ENCODE data around the gene SPHK2.
"Not testable (repeated sequence)": the region's sequence is repeated elsewhere in the genome, so short reads cannot be mapped to it uniquely, and the experiment has no call there.

SPHK2 gene, protein sequence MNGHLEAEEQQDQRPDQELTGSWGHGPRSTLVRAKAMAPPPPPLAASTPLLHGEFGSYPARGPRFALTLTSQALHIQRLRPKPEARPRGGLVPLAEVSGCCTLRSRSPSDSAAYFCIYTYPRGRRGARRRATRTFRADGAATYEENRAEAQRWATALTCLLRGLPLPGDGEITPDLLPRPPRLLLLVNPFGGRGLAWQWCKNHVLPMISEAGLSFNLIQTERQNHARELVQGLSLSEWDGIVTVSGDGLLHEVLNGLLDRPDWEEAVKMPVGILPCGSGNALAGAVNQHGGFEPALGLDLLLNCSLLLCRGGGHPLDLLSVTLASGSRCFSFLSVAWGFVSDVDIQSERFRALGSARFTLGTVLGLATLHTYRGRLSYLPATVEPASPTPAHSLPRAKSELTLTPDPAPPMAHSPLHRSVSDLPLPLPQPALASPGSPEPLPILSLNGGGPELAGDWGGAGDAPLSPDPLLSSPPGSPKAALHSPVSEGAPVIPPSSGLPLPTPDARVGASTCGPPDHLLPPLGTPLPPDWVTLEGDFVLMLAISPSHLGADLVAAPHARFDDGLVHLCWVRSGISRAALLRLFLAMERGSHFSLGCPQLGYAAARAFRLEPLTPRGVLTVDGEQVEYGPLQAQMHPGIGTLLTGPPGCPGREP

DNA sequence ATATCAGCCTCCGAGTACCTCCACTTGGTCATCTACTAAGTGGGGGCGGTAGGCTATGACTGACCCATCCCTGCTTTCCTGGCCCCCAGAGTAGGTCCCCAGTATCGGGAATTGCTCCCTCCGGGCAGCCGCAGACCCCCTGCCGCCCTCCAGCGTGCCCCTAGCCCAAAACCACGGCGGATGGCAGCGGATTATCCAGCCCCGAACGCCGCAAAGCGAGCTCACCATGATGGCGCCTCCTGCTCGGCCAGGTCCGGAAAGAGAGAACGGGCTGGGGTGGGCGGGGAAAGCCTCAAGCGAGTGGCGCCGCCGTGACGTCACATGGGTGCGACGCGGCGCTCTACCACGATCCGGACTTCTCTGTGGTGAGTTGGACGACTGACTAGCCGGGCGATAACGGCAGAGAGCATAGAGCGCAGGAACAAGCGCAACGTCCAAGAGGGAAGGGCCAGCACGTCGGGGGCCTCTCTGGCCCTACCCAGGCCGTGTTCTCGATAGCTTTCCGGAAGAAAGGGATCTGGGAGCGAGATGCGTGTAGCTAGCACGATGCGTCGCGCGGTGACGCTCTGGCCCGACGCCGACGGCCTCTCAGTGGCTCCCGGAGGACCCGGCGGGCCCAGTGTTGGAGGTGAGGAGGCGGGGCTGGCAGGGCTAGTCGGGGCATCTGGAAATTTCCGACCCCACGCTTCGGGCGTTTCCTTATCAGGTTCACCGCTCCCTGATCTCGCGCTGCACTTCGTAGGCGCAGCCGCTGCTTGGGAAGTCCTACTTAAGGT lies at the start of gene SPHK2, which contains the start of gene RPL18:
Gene SPHK2 (plus strand): TSS at position 591 of the 776 bp plus-strand sequence. CDS start 1,009 bp downstream, outside the sequence.
Gene RPL18 (minus strand): TSS at position 263 of the 776 bp plus-strand sequence. CDS start 35 bp downstream, at position 228.
- peaks cover 61% of the 10 kb centered on the region for H3K4me1 Mint-ChIP-seq
- no peaks in the 10 kb centered on the region for H3K9me3 Mint-ChIP-seq
- H3K4me3 Mint-ChIP-seq = peak within 1 kb of the TSS; percentile 98
- peaks cover 65% of the 10 kb centered on the region for H3K36me3 Mint-ChIP-seq (ENCODE audit: low read depth)
- ATAC-seq (peak; percentile 86), DNase-seq (peak; percentile 94)
- H3K27me3 Mint-ChIP-seq = no peaks in the 10 kb centered on the region
- H3K27ac Mint-ChIP-seq = peak within 1 kb of the TSS; percentile 100

DNA sequence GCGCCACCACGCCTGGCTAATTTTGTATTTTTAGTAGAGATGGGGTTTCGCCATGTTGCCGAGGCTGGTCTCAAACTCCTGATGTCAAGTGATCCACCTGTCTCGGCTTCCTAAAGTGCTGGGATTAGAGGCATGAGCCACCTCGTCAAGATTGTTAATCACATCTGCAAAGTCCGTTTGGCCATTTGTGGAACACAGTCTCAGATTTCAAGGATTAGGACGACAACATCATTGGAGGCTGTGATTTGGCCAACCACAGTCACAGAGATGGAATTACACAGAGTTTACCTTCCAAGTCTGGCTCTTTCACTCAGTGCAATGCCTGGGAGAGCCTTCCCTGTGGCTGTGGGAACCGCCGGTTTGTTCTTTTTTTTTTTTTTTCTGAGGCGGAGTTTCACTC lies 49.5 kb upstream of the SPHK2 start:
- no peaks in the 10 kb centered on the region for H3K4me1 Mint-ChIP-seq
- H3K27me3 Mint-ChIP-seq = peaks cover 11% of the 10 kb centered on the region
- H3K4me3 Mint-ChIP-seq = no peak overlapping the region
- no peak for DNase-seq
- H3K27ac Mint-ChIP-seq = no peak overlapping the region
- H3K9me3 Mint-ChIP-seq = no peaks in the 10 kb centered on the region
- H3K36me3 Mint-ChIP-seq (ENCODE audit: low read depth) = no peaks in the 10 kb centered on the region
- no peak for ATAC-seq

DNA sequence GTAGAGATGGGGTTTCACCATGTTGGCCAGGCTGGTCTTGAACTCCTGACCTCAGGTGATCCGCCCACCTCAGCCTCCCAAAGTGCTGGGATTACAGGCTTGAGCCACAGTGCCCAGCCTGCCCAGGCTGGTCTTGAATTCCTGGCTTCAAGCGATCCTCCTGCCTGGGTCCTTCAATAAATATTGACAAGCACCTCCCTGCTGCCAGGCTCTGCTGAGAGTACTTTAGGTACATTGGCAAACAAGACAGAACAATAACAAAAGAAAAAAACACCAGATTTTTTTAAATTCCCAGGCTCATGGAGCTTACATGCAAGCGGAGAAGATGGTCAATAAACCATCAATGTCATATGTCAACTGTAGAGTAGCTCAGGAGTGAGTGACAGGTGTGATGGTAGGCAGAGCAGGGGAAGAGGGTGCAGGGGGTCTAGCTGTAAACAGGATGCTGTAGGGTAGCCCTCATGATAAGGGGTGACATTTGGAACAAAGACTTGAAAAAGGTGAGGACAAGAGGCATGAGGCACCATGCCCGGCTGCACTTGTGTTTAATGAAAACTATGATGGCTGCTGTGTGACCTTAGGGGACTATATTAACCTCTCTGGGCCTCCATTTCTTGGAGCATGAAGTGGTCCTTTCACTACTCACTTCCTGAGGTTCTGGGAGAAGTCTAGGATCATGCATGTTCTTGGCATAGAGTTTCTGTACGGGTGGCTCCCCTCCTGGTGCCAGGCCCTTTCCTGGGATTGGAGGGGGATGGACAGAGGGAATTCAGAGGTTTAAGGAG lies 47.7 kb upstream of the SPHK2 start:
- H3K36me3 Mint-ChIP-seq (ENCODE audit: low read depth) = no peaks in the 10 kb centered on the region
- H3K4me1 Mint-ChIP-seq = no peaks in the 10 kb centered on the region
- H3K27me3 Mint-ChIP-seq = peaks cover 11% of the 10 kb centered on the region
- no peak for DNase-seq
- H3K27ac Mint-ChIP-seq = no peak overlapping the region
- no peak overlapping the region for H3K4me3 Mint-ChIP-seq
- ATAC-seq = no peak
- no peaks in the 10 kb centered on the region for H3K9me3 Mint-ChIP-seq

DNA sequence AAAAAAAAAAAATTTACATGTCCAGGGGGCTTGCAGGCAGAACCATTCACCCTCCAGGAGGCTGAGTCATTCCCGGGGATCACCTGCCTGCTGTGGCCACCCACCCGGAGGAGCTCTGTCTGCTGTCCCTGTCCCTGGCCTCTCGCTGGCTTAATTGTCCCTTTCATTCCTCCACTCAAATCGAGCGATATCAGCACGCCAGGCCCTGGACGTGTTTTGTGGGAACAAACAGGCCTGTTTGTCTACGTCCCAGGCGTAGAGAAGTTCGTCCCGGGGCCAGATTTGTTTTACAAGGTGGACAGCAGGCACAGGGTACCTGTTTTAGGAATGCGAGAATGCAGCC lies 46.2 kb upstream of the SPHK2 start:
- Mint-ChIP-seq H3K36me3 (ENCODE audit: low read depth) (no peaks in the 10 kb centered on the region), H3K4me3 (no peak overlapping the region), H3K9me3 (no peaks in the 10 kb centered on the region), H3K4me1 (no peaks in the 10 kb centered on the region), H3K27ac (no peak overlapping the region), H3K27me3 (peaks cover 4% of the 10 kb centered on the region)
- DNase-seq (no peak), ATAC-seq (no peak)

DNA sequence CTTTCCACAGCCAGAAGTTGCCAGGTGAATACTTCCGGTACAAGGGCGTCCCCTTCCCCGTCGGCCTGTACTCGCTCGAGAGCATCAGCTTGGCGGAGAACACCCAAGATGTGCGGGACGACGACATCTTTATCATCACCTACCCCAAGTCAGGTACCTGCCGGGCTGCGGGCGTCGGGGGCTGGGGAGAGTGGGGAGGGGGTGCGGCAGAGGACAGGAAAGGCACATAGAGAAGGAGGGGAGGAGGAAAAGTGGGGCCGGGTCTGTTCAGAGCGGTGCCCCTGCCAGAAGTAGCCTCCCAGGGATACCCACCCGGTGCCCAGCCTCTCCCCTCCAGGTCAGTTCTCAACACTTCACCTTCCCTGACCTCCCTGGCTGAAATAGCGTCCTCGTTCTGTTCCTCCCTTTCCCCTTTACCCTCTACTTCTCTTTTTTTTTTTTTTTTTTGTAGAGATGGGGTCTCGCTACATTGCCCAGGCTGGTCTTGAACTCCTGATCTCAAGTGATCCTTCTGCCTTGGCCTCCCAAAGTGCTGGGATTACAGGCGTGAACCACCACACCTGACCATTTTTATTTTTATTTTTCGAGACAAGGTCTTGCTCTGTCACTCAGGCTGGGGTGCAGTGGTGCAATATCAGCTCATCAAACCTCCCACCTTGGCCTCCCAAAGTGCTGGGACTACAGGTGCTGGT lies 43.2 kb upstream of the SPHK2 start:
- ATAC-seq (no peak), DNase-seq (no peak)
- H3K9me3 Mint-ChIP-seq = no peaks in the 10 kb centered on the region
- H3K27me3 Mint-ChIP-seq = no peaks in the 10 kb centered on the region
- H3K4me3 Mint-ChIP-seq = no peak overlapping the region
- H3K36me3 Mint-ChIP-seq (ENCODE audit: low read depth) = no peaks in the 10 kb centered on the region
- no peaks in the 10 kb centered on the region for H3K4me1 Mint-ChIP-seq
- H3K27ac Mint-ChIP-seq = no peak overlapping the region

DNA sequence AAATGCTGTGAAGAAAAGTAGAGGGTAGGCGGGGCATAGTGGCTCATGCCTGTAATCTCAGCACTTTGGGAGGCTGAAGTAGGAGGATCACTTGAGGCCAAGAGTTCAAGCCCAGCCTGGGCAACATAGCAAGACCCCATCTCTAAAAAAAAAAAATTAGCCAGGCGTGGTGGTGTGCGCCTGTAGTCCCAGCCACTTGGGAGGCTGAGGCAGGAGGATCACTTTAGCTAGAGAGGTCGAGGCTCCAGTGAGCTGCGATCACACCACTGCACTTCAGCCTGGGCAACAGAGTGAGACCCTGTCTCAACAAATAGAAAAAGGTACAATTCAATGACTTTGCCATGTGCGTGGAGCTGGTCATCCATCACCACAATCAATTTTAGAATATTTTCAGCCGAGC lies 41.4 kb upstream of the SPHK2 start:
- not testable (repeated sequence) for H3K4me1 Mint-ChIP-seq; H3K27me3 Mint-ChIP-seq; DNase-seq; ATAC-seq; H3K36me3 Mint-ChIP-seq (ENCODE audit: low read depth); H3K9me3 Mint-ChIP-seq; H3K4me3 Mint-ChIP-seq; H3K27ac Mint-ChIP-seq

DNA sequence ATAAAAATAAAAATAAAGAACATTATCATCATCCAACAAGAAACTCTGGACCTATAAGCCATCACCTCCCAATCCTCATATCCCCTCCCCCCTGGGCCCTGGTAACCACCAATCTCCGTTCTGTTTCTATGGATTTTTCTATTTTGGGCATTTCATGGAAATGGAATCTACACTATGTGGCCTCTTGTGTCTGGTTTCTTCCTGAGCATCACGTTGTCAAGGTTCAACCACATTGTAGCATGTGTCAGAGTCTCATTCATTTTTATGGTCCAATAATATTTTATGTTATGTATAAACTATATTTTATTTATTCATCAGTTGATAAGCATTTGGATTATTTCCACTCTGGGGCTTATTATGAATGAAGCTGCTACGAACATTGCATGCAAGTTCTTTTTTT lies 40.4 kb upstream of the SPHK2 start:
- no peak overlapping the region for H3K27ac Mint-ChIP-seq
- H3K4me1 Mint-ChIP-seq = no peaks in the 10 kb centered on the region
- DNase-seq (no peak), ATAC-seq (no peak)
- no peaks in the 10 kb centered on the region for H3K27me3 Mint-ChIP-seq
- H3K36me3 Mint-ChIP-seq (ENCODE audit: low read depth) = no peaks in the 10 kb centered on the region
- no peak overlapping the region for H3K4me3 Mint-ChIP-seq
- H3K9me3 Mint-ChIP-seq = no peaks in the 10 kb centered on the region

DNA sequence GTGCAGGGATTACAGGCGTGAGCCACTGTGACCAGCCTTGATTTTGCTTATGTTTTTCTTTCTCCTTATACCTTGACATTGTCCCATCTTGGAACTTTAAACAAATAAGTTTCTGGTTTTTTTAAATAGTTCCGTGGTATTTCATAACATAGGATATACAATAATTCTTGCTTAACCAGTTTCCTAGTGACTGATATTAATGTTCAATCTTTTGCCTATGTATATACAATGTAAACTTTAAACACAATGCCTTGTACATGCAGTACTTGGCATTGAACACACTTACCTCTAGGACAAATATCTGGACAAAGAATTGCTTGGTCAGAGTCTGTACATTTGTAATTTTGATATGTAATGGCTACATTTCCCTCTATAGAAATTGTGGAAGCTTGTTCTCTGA lies 37.1 kb upstream of the SPHK2 start:
- no peaks in the 10 kb centered on the region for H3K9me3 Mint-ChIP-seq
- H3K36me3 Mint-ChIP-seq (ENCODE audit: low read depth) = no peaks in the 10 kb centered on the region
- H3K27me3 Mint-ChIP-seq = peaks cover 5% of the 10 kb centered on the region
- H3K27ac Mint-ChIP-seq = no peak overlapping the region
- no peak for ATAC-seq
- DNase-seq = no peak
- H3K4me1 Mint-ChIP-seq = peaks cover 2% of the 10 kb centered on the region
- no peak overlapping the region for H3K4me3 Mint-ChIP-seq

DNA sequence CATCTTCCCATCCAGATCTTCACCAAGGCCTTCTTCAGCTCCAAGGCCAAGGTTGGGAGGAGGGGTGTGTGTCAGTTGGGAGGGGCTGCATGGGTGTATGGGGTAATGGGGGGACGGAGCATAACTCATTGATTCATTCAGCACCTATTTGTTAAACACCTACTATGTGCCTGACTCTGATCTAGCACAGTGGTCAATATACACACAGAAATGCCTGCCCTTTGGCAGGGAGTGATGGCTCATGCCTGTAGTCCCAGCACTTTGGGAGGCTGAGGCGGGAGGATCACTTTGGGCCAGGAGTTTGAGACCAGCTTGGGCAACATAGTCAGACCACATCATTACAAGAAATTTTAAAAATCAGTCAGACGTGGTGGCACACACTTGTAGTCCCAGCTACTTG lies 31.9 kb upstream of the SPHK2 start:
- no peaks in the 10 kb centered on the region for H3K9me3 Mint-ChIP-seq
- no peak overlapping the region for H3K27ac Mint-ChIP-seq
- H3K36me3 Mint-ChIP-seq (ENCODE audit: low read depth) = no peaks in the 10 kb centered on the region
- ATAC-seq = no peak
- H3K4me3 Mint-ChIP-seq = no peak overlapping the region
- peaks cover 11% of the 10 kb centered on the region for H3K27me3 Mint-ChIP-seq
- peaks cover 11% of the 10 kb centered on the region for H3K4me1 Mint-ChIP-seq
- DNase-seq = no peak

DNA sequence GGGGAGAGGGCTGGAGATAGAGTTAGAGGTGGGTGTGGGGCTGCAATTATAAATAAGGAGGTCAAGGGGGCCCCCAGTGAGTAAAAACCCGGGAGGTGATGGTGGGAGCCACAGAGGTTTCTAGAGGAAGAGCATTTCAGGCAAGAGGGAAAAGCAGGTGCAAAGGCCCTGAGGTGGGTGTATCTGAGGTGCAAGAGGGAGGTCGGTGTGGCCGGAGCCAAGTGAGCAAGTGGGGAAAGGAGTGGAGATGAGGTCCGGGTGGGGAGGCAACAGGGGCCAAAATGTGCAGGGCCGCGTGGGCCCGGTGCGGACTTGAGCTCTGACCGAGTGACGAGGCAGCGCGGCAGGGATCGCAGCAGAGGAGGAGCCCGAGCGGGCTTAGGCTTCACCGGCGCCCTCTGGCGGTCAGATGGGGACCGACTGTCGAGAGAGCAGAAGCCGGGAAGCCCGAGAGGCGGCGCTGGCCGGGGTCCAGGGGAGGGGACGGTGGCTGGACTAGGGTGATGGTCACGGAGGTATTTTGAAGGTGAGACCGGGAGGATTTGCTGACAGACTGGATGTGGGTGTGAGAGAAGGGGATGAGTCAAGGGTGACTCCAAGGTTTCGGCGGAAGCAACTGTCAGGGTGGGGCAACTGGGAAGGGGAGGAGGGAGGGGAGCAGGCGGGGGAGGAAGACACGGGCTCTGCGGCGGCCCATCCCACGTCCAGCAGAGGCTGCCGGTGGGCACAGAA lies 30.5 kb upstream of the SPHK2 start:
- Mint-ChIP-seq H3K4me3 (peak overlapping the region; percentile 53), H3K27ac (peak overlapping the region; percentile 75), H3K9me3 (no peaks in the 10 kb centered on the region), H3K36me3 (ENCODE audit: low read depth) (no peaks in the 10 kb centered on the region), H3K4me1 (peaks cover 11% of the 10 kb centered on the region), H3K27me3 (peaks cover 11% of the 10 kb centered on the region)
- DNase-seq (peak; percentile 94), ATAC-seq (peak; percentile 83)

DNA sequence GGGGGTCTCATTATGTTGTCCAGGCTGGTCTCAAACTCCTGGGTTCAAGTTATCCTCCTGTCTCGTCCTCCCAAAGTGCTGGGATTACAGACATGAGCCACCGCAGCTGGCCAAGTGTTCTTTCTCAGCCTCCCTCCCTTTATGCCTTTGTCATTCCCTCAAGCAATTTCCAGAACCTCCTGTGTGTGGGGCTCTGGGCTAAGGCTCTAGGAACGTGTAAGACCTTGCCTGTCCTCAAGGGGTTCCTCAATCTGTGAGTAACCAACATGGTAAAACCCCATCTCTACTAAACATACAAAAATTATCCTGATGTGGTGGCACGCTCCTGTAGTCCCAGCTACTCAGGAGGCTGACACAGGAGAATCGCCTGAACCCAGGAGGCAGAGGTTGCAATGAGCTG lies 28.3 kb upstream of the SPHK2 start:
- H3K9me3 Mint-ChIP-seq = no peaks in the 10 kb centered on the region
- no peak for DNase-seq
- peaks cover 5% of the 10 kb centered on the region for H3K27me3 Mint-ChIP-seq
- H3K36me3 Mint-ChIP-seq (ENCODE audit: low read depth) = no peaks in the 10 kb centered on the region
- no peak overlapping the region for H3K27ac Mint-ChIP-seq
- peaks cover 10% of the 10 kb centered on the region for H3K4me1 Mint-ChIP-seq
- H3K4me3 Mint-ChIP-seq = no peak overlapping the region
- no peak for ATAC-seq

DNA sequence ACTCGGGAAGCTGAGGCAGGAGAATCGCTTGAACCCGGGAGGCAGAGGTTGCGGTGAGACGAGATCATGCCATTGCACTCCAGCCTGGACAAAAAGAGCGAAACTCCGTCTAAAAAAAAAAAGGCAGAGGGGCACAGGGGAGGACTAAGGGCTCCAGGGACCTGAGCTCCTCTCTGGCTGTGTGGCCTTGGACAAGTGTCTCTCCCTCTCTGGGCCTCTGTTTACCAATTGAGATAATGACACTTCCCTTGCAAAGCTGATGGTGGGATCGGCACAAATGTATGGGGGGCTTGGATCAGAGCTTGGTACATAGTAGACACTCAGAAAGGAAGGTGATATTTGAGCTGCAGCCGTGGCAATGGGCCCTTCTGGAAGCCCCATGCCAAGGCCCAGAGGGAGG lies 24.1 kb upstream of the SPHK2 start:
- H3K4me3 Mint-ChIP-seq = peak overlapping the region; percentile 12
- peaks cover 2% of the 10 kb centered on the region for H3K4me1 Mint-ChIP-seq
- no peaks in the 10 kb centered on the region for H3K27me3 Mint-ChIP-seq
- no peak overlapping the region for H3K27ac Mint-ChIP-seq
- no peaks in the 10 kb centered on the region for H3K36me3 Mint-ChIP-seq (ENCODE audit: low read depth)
- DNase-seq (no peak), ATAC-seq (no peak)
- H3K9me3 Mint-ChIP-seq = no peaks in the 10 kb centered on the region

DNA sequence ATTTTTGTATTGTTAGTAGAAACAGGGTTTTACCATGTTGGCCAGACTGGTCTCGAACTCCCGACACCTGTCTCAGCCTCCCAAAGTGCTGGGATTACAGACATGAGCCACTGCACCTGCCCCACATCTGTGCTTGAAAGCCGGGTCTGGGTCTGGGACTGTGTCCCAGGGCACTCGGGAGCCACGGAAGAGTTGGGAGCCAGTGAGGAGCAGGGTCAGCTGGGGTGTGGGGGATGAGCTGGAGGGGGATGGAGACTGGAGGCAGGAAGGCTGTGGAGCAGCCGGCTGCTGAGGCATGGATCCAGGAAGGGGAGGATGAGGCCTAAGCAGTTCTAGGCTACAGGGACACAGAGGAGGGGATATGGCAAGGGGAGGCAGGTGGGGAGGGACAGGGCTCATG lies 23.5 kb upstream of the SPHK2 start:
- DNase-seq = no peak
- Mint-ChIP-seq H3K4me1 (peaks cover 2% of the 10 kb centered on the region), H3K27me3 (no peaks in the 10 kb centered on the region), H3K36me3 (ENCODE audit: low read depth) (no peaks in the 10 kb centered on the region), H3K9me3 (no peaks in the 10 kb centered on the region), H3K27ac (no peak overlapping the region), H3K4me3 (no peak overlapping the region)
- no peak for ATAC-seq
